ENCODE results near the gene CSF3. TPM values are rescaled to one million over a fixed set of nuclear protein-coding genes. Genes with fewer than 3 reads are reported as not detected.

Gene CSF3
- total and polyA plus RNA-seq, 12 donors, result 0.06 to 6.1 (median 0.44) TPM; not detected in 4

- no peak for DNase-seq
- peaks cover 0 to 2% of the 10 kb centered on the region in 2 donors for H3K4me1 ChIP-seq (replicated peaks in 1 of 2)
- intact Hi-C loops (cut with DNase I), result loop anchor here in 1 of 2 donors (10.0 kb wide), 1 partner anchor 56 kb away; no protein-coding TSS in a partner anchor
- no peak for TF ChIP-seq POLR2A (IDR thresholded peaks at IDR 0.05)
- TF ChIP-seq CTCF (IDR thresholded peaks at IDR 0.05), result no peak
- peaks cover 0 to 91% of the 10 kb centered on the region in 2 donors for H3K36me3 ChIP-seq (replicated peaks in 1 of 2)
- H3K27me3 ChIP-seq, result no peaks in the 10 kb centered on the region
- no peaks in the 10 kb centered on the region for H3K9me3 ChIP-seq (replicated peaks in 1 of 3)
- 83 to 87% (median 85%) methylated on average over 6 to 11 of the region's 11 CpGs for WGBS, 4 donors
- no peak overlapping the region for H3K27ac ChIP-seq
- no peak overlapping the region for H3K4me3 ChIP-seq
Measured at GRCh38 chr17:39988206-39988810, 26.9 kb upstream of the CSF3 start.

GRCh38 chr17:39994448-39994847 is 20.8 kb upstream of the CSF3 start:
- 89 to 94% (median 93%) methylated on average over 5 to 11 of the region's 11 CpGs for WGBS, 4 donors
- DNase-seq, result no peak
- Histone ChIP-seq H3K4me1 (replicated peaks in 1 of 2) (peaks cover 0 to 4% of the 10 kb centered on the region in 2 donors), H3K4me3 (no peak overlapping the region), H3K36me3 (replicated peaks in 1 of 2) (peaks cover 0 to 91% of the 10 kb centered on the region in 2 donors), H3K27ac (no peak overlapping the region), H3K9me3 (replicated peaks in 1 of 3) (no peaks in the 10 kb centered on the region), H3K27me3 (no peaks in the 10 kb centered on the region)
- no peak for TF ChIP-seq POLR2A (IDR thresholded peaks at IDR 0.05)
- TF ChIP-seq CTCF (IDR thresholded peaks at IDR 0.05), result no peak
- intact Hi-C loops (cut with DNase I), result no loop called here

- no peak for DNase-seq
- 91 to 96% (median 93%) methylated on average over 6 of the region's 6 CpGs for WGBS, 4 donors
- Histone ChIP-seq H3K4me3 (no peak overlapping the region), H3K27ac (no peak overlapping the region), H3K4me1 (replicated peaks in 1 of 2) (peaks cover 0 to 4% of the 10 kb centered on the region in 2 donors), H3K9me3 (replicated peaks in 1 of 3) (no peaks in the 10 kb centered on the region), H3K27me3 (no peaks in the 10 kb centered on the region), H3K36me3 (replicated peaks in 1 of 2) (peaks cover 0 to 82% of the 10 kb centered on the region in 2 donors)
- intact Hi-C loops (cut with DNase I), result no loop called here
- no peak for TF ChIP-seq POLR2A (IDR thresholded peaks at IDR 0.05)
- TF ChIP-seq CTCF (IDR thresholded peaks at IDR 0.05), result no peak
Measured at GRCh38 chr17:39995438-39995837, 19.8 kb upstream of the CSF3 start.

GRCh38 chr17:39996162-39996561 is 19.1 kb upstream of the CSF3 start:
- no peak for DNase-seq
- Histone ChIP-seq H3K4me3 (no peak overlapping the region), H3K4me1 (replicated peaks in 1 of 2) (peaks cover 0 to 4% of the 10 kb centered on the region in 2 donors), H3K27me3 (no peaks in the 10 kb centered on the region), H3K36me3 (replicated peaks in 1 of 2) (peaks cover 0 to 74% of the 10 kb centered on the region in 2 donors), H3K27ac (no peak overlapping the region), H3K9me3 (replicated peaks in 1 of 3) (no peaks in the 10 kb centered on the region)
- intact Hi-C loops (cut with DNase I), result no loop called here
- 79 to 88% (median 86%) methylated on average over 8 of the region's 8 CpGs for WGBS, 4 donors
- TF ChIP-seq CTCF (IDR thresholded peaks at IDR 0.05) (no peak), POLR2A (IDR thresholded peaks at IDR 0.05) (no peak)

All from adrenal gland (tissue), 12 donors.